Erythroblast (primary cell): ENCODE results near the gene MELK.

Experiments
- GATA1 ChIP-seq: IDR thresholded peaks from 2 replicates; pipeline ENCODE4 v1.6.1; 2011; ENCODE audit warnings: low read depth, mild to moderate bottlenecking, control low read depth, low read length, moderate library complexity
- POLR2A ChIP-seq: IDR thresholded peaks from 2 replicates; pipeline ENCODE4 v1.6.1; 2011; ENCODE audit warnings: mild to moderate bottlenecking, low read length

DNA sequence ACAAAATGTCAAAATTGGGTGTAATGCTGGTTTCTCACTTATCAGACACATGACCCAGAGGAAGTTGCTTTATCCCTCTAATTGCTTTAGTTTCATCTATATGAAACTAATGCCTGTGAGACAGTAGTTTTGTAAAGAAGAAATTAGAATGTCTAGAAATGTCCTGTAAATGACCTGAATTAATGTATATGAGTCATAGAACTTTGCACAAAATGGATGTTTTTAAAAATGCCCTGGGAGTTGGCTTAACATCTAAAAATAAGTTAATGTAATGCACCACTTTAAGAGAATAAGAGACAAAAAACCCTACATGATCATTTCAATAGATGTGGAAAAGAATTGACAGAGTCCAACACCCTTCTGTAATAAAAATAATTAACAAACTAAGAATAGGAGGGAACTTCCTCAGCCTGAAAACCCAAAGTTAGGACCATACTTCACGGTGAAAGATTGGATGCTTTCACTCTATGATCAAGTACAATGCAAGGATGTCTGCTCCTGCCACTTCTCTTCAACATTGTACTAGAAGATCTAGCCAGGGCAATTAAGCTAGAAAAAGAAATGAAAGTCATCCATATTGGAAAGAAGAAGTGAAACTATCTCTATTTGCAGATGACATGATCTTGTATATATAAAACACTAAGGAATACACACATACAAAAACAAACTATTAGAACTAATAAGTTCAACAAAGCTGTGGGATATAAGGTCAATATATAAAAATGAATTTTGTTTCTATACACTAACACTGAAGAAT lies 117.9 kb downstream of the MELK start:
- TF ChIP-seq POLR2A (no peak), GATA1 (no peak)
